ENCODE data around the gene ANO2.

ANO2 gene

DNA sequence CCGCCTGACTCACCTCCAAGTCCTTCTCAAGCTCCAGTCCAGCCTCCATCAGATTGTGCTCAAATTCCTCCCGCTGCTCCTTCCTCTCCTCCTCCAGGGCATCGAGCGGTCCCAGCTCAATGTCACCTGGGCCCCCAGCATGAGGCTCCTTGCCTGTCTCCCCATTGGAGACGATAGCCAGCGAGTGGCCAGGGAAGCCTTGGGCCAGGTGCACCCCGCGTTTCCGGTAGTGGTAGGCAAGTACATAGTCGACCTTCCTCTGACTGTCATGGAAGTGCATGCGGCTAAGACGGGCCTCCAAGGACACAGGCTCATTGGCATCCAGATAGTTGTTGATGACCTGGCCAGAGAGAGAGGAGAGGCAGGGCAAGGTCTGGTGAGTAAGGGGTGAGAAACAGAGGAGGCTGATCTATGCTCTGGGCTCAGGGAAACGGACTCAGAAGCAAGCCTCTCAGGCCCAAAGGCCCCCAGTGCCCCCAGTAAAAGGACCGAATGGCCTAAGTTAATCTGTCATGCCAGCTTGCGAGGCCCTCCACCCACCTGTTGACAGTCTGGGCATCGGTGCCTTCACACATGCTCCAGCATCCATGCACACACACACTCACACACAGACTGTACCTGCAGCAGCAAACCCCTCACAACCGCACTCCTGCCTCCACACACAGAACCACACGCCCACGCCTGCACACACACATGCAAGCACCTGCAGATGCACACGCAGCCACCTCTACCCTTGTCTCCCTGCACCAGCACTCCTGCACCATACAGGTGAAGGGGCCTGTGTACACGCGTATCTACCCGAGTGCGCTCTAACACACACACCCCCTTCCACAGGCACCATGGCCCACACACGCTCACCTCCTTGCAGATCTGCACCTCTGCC lies 23.8 kb downstream of the ANO2 start:
- no CpG with 5 or more reads among the region's 25 CpGs for WGBS, 2 donors (ENCODE audit: extremely low coverage in 2 of 2, insufficient read length in 2 of 2, insufficient replicate concordance in 1 of 2)
- Histone ChIP-seq H4K8ac (ENCODE audit: low read depth, low read length) (peak overlapping the region; percentile 29), H3K4me1 (ENCODE audit: control insufficient read depth in 2 of 2, insufficient read depth in 1 of 2, low read depth in 1 of 2, low read length in 2 of 2) (peaks cover 0 to 16% of the 10 kb centered on the region in 2 donors), H2AFZ (ENCODE audit: low read length) (no peak overlapping the region), H3K79me1 (ENCODE audit: low read depth, low read length) (no peaks in the 10 kb centered on the region), H3K36me3 (replicated peaks in 1 of 2; ENCODE audit: control insufficient read depth in 2 of 2, insufficient read depth in 2 of 2, low read length in 2 of 2) (no peaks in the 10 kb centered on the region), H3K18ac (ENCODE audit: low read length) (peak overlapping the region; percentile 71), H2BK120ac (ENCODE audit: low read depth, low read length) (no peak overlapping the region), H3K4ac (ENCODE audit: low read length) (no peak overlapping the region), H3K9ac (ENCODE audit: low read depth, low read length, poor library complexity) (no peak overlapping the region), H2AK5ac (ENCODE audit: low read depth, low read length) (peak overlapping the region; percentile 67), H3K23ac (ENCODE audit: low read depth, low read length, poor library complexity) (peak overlapping the region; percentile 48), H2BK5ac (ENCODE audit: low read length) (no peak overlapping the region), H3K27me3 (ENCODE audit: control insufficient read depth in 3 of 3, insufficient read depth in 3 of 3, low read depth in 1 of 3, low read length in 3 of 3) (no peaks in the 10 kb centered on the region), H3K14ac (ENCODE audit: low read length) (peak overlapping the region; percentile 60), H2BK15ac (ENCODE audit: low read length) (peak overlapping the region; percentile 93), H3K9me3 (replicated peaks in 1 of 2; ENCODE audit: control insufficient read depth in 2 of 2, insufficient read depth in 1 of 2, low read depth in 1 of 2, low read length in 2 of 2) (no peaks in the 10 kb centered on the region), H3K27ac (replicated peaks; ENCODE audit: low read length) (no peak overlapping the region), H3K4me2 (ENCODE audit: insufficient read depth, low read length, poor library complexity, severe bottlenecking) (no peak overlapping the region), H3K4me3 (ENCODE audit: low read length in 2 of 2) (no peak overlapping the region), H2BK12ac (ENCODE audit: low read length) (no peak overlapping the region), H4K91ac (ENCODE audit: low read depth, low read length, poor library complexity) (peak overlapping the region; percentile 31)
- no peak for DNase-seq (ENCODE audit: low spot score)

DNA sequence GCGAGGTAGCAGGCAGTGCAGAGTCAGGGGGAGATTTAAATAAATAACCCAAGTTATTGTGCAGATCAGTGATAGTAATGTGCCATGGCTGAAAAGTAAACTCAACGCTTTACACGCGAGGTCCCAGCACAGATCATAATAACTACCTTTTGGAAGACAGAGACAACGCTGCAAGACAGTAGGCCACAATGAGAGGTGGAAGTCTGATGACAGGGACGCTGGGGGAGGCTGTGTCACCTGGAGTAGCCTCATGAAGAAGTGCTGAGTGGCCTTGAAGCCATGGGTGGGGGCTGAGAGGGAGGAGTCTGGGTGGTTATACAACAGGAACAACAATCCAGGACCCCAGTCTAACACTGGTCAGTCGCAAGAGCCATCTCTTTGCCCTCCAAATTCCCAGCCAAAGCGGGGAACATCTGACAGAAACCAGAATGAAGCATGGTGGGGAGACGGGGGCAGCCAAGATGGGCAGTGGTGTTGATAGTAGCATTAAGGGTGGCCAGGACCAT lies 28.2 kb downstream of the ANO2 start:
- Histone ChIP-seq H4K8ac (ENCODE audit: low read depth, low read length) (no peak overlapping the region), H2BK12ac (ENCODE audit: low read length) (no peak overlapping the region), H3K4me2 (ENCODE audit: insufficient read depth, low read length, poor library complexity, severe bottlenecking) (no peak overlapping the region), H4K91ac (ENCODE audit: low read depth, low read length, poor library complexity) (no peak overlapping the region), H2BK120ac (ENCODE audit: low read depth, low read length) (no peak overlapping the region), H2AFZ (ENCODE audit: low read length) (no peak overlapping the region), H3K18ac (ENCODE audit: low read length) (peak overlapping the region; percentile 15), H3K14ac (ENCODE audit: low read length) (no peak overlapping the region), H3K79me1 (ENCODE audit: low read depth, low read length) (no peaks in the 10 kb centered on the region), H2BK15ac (ENCODE audit: low read length) (no peak overlapping the region), H3K9me3 (replicated peaks in 1 of 2; ENCODE audit: control insufficient read depth in 2 of 2, insufficient read depth in 1 of 2, low read depth in 1 of 2, low read length in 2 of 2) (no peaks in the 10 kb centered on the region), H3K27me3 (ENCODE audit: control insufficient read depth in 3 of 3, insufficient read depth in 3 of 3, low read depth in 1 of 3, low read length in 3 of 3) (no peaks in the 10 kb centered on the region), H3K36me3 (replicated peaks in 1 of 2; ENCODE audit: control insufficient read depth in 2 of 2, insufficient read depth in 2 of 2, low read length in 2 of 2) (no peaks in the 10 kb centered on the region), H2BK5ac (ENCODE audit: low read length) (no peak overlapping the region), H3K27ac (replicated peaks; ENCODE audit: low read length) (no peak overlapping the region), H3K4me1 (ENCODE audit: control insufficient read depth in 2 of 2, insufficient read depth in 1 of 2, low read depth in 1 of 2, low read length in 2 of 2) (no peaks in the 10 kb centered on the region), H3K23ac (ENCODE audit: low read depth, low read length, poor library complexity) (no peak overlapping the region), H3K4me3 (ENCODE audit: low read length in 2 of 2) (no peak overlapping the region), H2AK5ac (ENCODE audit: low read depth, low read length) (no peak overlapping the region), H3K4ac (ENCODE audit: low read length) (no peak overlapping the region), H3K9ac (ENCODE audit: low read depth, low read length, poor library complexity) (no peak overlapping the region)
- no CpG with 5 or more reads among the region's 9 CpGs for WGBS, 2 donors (ENCODE audit: extremely low coverage in 2 of 2, insufficient read length in 2 of 2, insufficient replicate concordance in 1 of 2)
- DNase-seq (ENCODE audit: low spot score), result no peak

- Histone ChIP-seq H3K9ac (ENCODE audit: low read depth, low read length, poor library complexity) (no peak overlapping the region), H2BK5ac (ENCODE audit: low read length) (no peak overlapping the region), H3K27ac (replicated peaks; ENCODE audit: low read length) (no peak overlapping the region), H4K91ac (ENCODE audit: low read depth, low read length, poor library complexity) (no peak overlapping the region), H3K23ac (ENCODE audit: low read depth, low read length, poor library complexity) (no peak overlapping the region), H2AFZ (ENCODE audit: low read length) (no peak overlapping the region), H3K27me3 (ENCODE audit: control insufficient read depth in 3 of 3, insufficient read depth in 3 of 3, low read depth in 1 of 3, low read length in 3 of 3) (no peaks in the 10 kb centered on the region), H2AK5ac (ENCODE audit: low read depth, low read length) (no peak overlapping the region), H3K4me2 (ENCODE audit: insufficient read depth, low read length, poor library complexity, severe bottlenecking) (no peak overlapping the region), H3K36me3 (replicated peaks in 1 of 2; ENCODE audit: control insufficient read depth in 2 of 2, insufficient read depth in 2 of 2, low read length in 2 of 2) (no peaks in the 10 kb centered on the region), H4K8ac (ENCODE audit: low read depth, low read length) (no peak overlapping the region), H3K14ac (ENCODE audit: low read length) (no peak overlapping the region), H3K4me3 (ENCODE audit: low read length in 2 of 2) (no peak overlapping the region), H3K9me3 (replicated peaks in 1 of 2; ENCODE audit: control insufficient read depth in 2 of 2, insufficient read depth in 1 of 2, low read depth in 1 of 2, low read length in 2 of 2) (no peaks in the 10 kb centered on the region), H3K4ac (ENCODE audit: low read length) (no peak overlapping the region), H2BK15ac (ENCODE audit: low read length) (no peak overlapping the region), H3K79me1 (ENCODE audit: low read depth, low read length) (no peaks in the 10 kb centered on the region), H2BK120ac (ENCODE audit: low read depth, low read length) (no peak overlapping the region), H3K4me1 (ENCODE audit: control insufficient read depth in 2 of 2, insufficient read depth in 1 of 2, low read depth in 1 of 2, low read length in 2 of 2) (no peaks in the 10 kb centered on the region), H3K18ac (ENCODE audit: low read length) (no peak overlapping the region), H2BK12ac (ENCODE audit: low read length) (no peak overlapping the region)
- WGBS, 2 donors (ENCODE audit: extremely low coverage in 2 of 2, insufficient read length in 2 of 2, insufficient replicate concordance in 1 of 2), result no CpG with 5 or more reads among the region's 4 CpGs
- no peak for DNase-seq (ENCODE audit: low spot score)
Measured at GRCh38 chr12:5915511-5915910, 29.5 kb downstream of the ANO2 start.

DNA sequence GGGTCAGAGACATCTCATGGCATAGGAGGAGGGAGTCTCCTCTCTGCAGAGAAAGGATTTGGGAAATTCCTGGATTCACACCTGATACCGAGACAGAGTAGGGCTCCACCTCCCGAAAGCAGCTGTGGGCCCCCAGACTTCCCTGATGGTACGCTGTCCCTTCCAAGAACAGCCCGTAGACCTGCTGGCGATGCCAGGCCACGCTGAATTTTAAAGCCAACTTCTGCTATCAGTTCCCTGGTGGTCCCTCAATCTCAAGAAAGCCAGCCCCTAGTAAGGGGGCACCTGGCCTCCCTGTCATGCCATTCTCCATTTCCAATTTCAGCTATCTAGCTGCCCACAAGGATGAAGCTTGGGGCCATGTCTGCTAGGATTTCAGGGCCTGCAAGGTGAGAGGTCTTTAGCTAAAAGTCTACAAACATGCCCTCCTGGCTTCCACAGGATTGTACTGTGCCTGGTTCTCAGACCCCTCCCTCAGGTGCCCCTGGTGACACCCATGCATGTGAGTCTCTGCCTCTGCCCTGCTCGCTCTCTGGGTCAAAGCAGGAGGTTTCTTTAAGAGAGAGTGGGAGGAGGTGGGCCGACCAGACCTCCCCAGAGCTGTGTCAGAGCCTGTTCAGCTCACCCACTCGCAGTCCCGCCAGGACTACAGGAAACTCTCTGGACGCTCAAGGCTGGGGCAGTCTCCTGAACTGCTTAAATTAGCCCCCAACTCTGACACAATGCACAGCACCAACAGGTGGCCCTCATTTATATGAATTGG lies 30.5 kb downstream of the ANO2 start:
- no peak overlapping the region for H2BK12ac ChIP-seq (ENCODE audit: low read length)
- H3K9ac ChIP-seq (ENCODE audit: low read depth, low read length, poor library complexity), result no peak overlapping the region
- peak overlapping the region; percentile 50 for H3K18ac ChIP-seq (ENCODE audit: low read length)
- no peak overlapping the region for H4K8ac ChIP-seq (ENCODE audit: low read depth, low read length)
- no peak overlapping the region for H4K91ac ChIP-seq (ENCODE audit: low read depth, low read length, poor library complexity)
- no peak overlapping the region for H2BK5ac ChIP-seq (ENCODE audit: low read length)
- no peaks in the 10 kb centered on the region for H3K9me3 ChIP-seq (replicated peaks in 1 of 2; ENCODE audit: control insufficient read depth in 2 of 2, insufficient read depth in 1 of 2, low read depth in 1 of 2, low read length in 2 of 2)
- peak overlapping the region in 1 of 2 donors; percentile 45 for H3K4me3 ChIP-seq (ENCODE audit: low read length in 2 of 2)
- no peak for DNase-seq (ENCODE audit: low spot score)
- H2BK120ac ChIP-seq (ENCODE audit: low read depth, low read length), result no peak overlapping the region
- H3K79me1 ChIP-seq (ENCODE audit: low read depth, low read length), result no peaks in the 10 kb centered on the region
- H3K4me1 ChIP-seq (ENCODE audit: control insufficient read depth in 2 of 2, insufficient read depth in 1 of 2, low read depth in 1 of 2, low read length in 2 of 2), result no peaks in the 10 kb centered on the region
- no peaks in the 10 kb centered on the region for H3K27me3 ChIP-seq (ENCODE audit: control insufficient read depth in 3 of 3, insufficient read depth in 3 of 3, low read depth in 1 of 3, low read length in 3 of 3)
- no peaks in the 10 kb centered on the region for H3K36me3 ChIP-seq (replicated peaks in 1 of 2; ENCODE audit: control insufficient read depth in 2 of 2, insufficient read depth in 2 of 2, low read length in 2 of 2)
- H3K4ac ChIP-seq (ENCODE audit: low read length), result no peak overlapping the region
- no peak overlapping the region for H3K4me2 ChIP-seq (ENCODE audit: insufficient read depth, low read length, poor library complexity, severe bottlenecking)
- H2BK15ac ChIP-seq (ENCODE audit: low read length), result no peak overlapping the region
- WGBS, 2 donors (ENCODE audit: extremely low coverage in 2 of 2, insufficient read length in 2 of 2, insufficient replicate concordance in 1 of 2), result no CpG with 5 or more reads among the region's 11 CpGs
- no peak overlapping the region for H3K23ac ChIP-seq (ENCODE audit: low read depth, low read length, poor library complexity)
- H2AFZ ChIP-seq (ENCODE audit: low read length), result no peak overlapping the region
- H2AK5ac ChIP-seq (ENCODE audit: low read depth, low read length), result no peak overlapping the region
- H3K27ac ChIP-seq (replicated peaks; ENCODE audit: low read length), result no peak overlapping the region
- H3K14ac ChIP-seq (ENCODE audit: low read length), result no peak overlapping the region
